SKM-1 treated with dmso at 0.1 percent for 144 hours (cell line): ENCODE data around the gene RIPPLY2.

Experiments
- DNase-seq: peaks from one replicate; lab custom pipeline; 2025; ENCODE audit not compliant: unreplicated experiment; lab: John Stamatoyannopoulos, UW

Gene RIPPLY2

GRCh38 chr6:83859410-83860358 lies 6.5 kb downstream of the RIPPLY2 start, which contains the start of gene CYB5R4:
Gene CYB5R4 (plus strand): TSS chr6:83859689. CDS start chr6:83859783, 94 bp downstream.
- DNase-seq = peak; percentile 89

GRCh38 chr6:83860359-83860755 lies 7.2 kb downstream of the RIPPLY2 start:
- peak; percentile 32 for DNase-seq

GRCh38 chr6:83860782-83861495 lies 7.8 kb downstream of the RIPPLY2 start:
- peak; percentile 55 for DNase-seq

GRCh38 chr6:83862776-83863471 lies 9.8 kb downstream of the RIPPLY2 start:
- no peak for DNase-seq

- DNase-seq = no peak
Measured at GRCh38 chr6:83867043-83867442, 13.9 kb downstream of the RIPPLY2 start.

GRCh38 chr6:83867527-83868161 lies 14.5 kb downstream of the RIPPLY2 start:
- DNase-seq = no peak

- no peak for DNase-seq
Measured at GRCh38 chr6:83868639-83869038, 15.5 kb downstream of the RIPPLY2 start.

GRCh38 chr6:83870649-83871048 lies 17.5 kb downstream of the RIPPLY2 start:
- no peak for DNase-seq

GRCh38 chr6:83872386-83873118 lies 19.4 kb downstream of the RIPPLY2 start:
- DNase-seq = no peak

GRCh38 chr6:83873869-83874268 lies 20.7 kb downstream of the RIPPLY2 start:
- peak; percentile 62 for DNase-seq

- DNase-seq = no peak
Measured at GRCh38 chr6:83875843-83876242, 22.7 kb downstream of the RIPPLY2 start.

GRCh38 chr6:83878902-83879644 lies 25.9 kb downstream of the RIPPLY2 start:
- DNase-seq = no peak

GRCh38 chr6:83879746-83880145 lies 26.6 kb downstream of the RIPPLY2 start:
- no peak for DNase-seq

GRCh38 chr6:83883240-83883639 lies 30.1 kb downstream of the RIPPLY2 start:
- no peak for DNase-seq

- peak; percentile 62 for DNase-seq
Measured at GRCh38 chr6:83884523-83884922, 31.4 kb downstream of the RIPPLY2 start.

GRCh38 chr6:83885984-83886383 lies 32.8 kb downstream of the RIPPLY2 start:
- no peak for DNase-seq

GRCh38 chr6:83889621-83890020 lies 36.5 kb downstream of the RIPPLY2 start:
- no peak for DNase-seq

- no peak for DNase-seq
Measured at GRCh38 chr6:83890520-83890919, 37.4 kb downstream of the RIPPLY2 start.

GRCh38 chr6:83891586-83891985 lies 38.4 kb downstream of the RIPPLY2 start:
- no peak for DNase-seq
